Stimulated activated naive B cell treated with anti-CD40 and anti-IgM and Interleukin-4, amounts not matched to agents 10 μg/mL and 1 μg/mL and 100 μg/mL, for 72 hours (primary cell): ENCODE results near the gene AATK.

Experiments used
- ATAC-seq, 2 donors: fragments of 150-1000 bp; cut with Tn5 transposase; replicated peaks; 2 replicates each; pipeline ENCODE4 v1.10.0; 2021; ENCODE audit warnings: moderate library complexity in 1 of 2
- DNase-seq: peaks from one replicate; pipeline ENCODE4 v3.0.0; 2021
- H3K27ac Mint-ChIP-seq: one replicate; pipeline ENCODE4 v1.8.0; 2022; ENCODE audit warnings: mild to moderate bottlenecking, mixed read lengths
- H3K27me3 Mint-ChIP-seq, 2 donors: one replicate each; pipeline ENCODE4 v1.8.0; 2022; ENCODE audit warnings: mixed read lengths in 2 of 2
- H3K36me3 Mint-ChIP-seq, 2 donors: one replicate each; pipeline ENCODE4 v1.8.0; 2022; ENCODE audit warnings: mixed read lengths in 2 of 2, mild to moderate bottlenecking in 1 of 2
- H3K4me1 Mint-ChIP-seq, 2 donors: one replicate each; pipeline ENCODE4 v1.8.0; 2022; ENCODE audit warnings: mixed read lengths in 2 of 2, mild to moderate bottlenecking in 1 of 2
- H3K4me3 Mint-ChIP-seq, 2 donors: one replicate each; pipeline ENCODE4 v1.8.0; 2022; ENCODE audit warnings: mild to moderate bottlenecking in 2 of 2, mixed read lengths in 2 of 2, moderate library complexity in 1 of 2
- H3K9me3 Mint-ChIP-seq, 2 donors: one replicate each; pipeline ENCODE4 v1.8.0; 2022; ENCODE audit warnings: mixed read lengths in 2 of 2, mild to moderate bottlenecking in 1 of 2

The AATK gene

DNA sequence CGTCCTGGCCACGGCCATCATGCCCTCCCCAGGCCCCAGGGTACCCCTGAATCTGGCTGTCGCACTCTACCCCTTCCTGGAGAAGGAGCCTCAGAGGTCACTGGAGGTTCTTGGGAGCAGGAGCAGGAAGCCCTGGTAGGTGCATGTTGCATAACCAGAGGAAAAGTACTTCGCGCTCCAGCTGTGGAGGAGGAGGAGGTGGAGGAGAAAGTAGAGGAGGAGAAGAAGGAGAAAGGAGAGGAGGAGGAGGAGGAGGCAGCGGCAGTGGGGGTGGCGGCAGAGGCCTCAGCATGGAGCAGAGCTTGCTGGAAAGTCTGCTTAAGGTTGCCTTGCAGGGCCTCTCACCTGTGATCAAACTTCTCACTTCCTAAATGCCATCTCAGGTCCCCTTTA is 69.3 kb downstream of the AATK start:
- H3K36me3 Mint-ChIP-seq: peaks cover 0 to 3% of the 10 kb centered on the region in 2 donors
- H3K4me3 Mint-ChIP-seq: peak overlapping the region in 1 of 2 donors; percentile 25
- H3K4me1 Mint-ChIP-seq: peaks cover 7 to 21% of the 10 kb centered on the region in 2 donors
- H3K27me3 Mint-ChIP-seq: peaks cover 24 to 38% of the 10 kb centered on the region in 2 donors
- ATAC-seq (no peak), DNase-seq (no peak)
- H3K9me3 Mint-ChIP-seq: no peaks in the 10 kb centered on the region
- peak overlapping the region; percentile 9 for H3K27ac Mint-ChIP-seq

DNA sequence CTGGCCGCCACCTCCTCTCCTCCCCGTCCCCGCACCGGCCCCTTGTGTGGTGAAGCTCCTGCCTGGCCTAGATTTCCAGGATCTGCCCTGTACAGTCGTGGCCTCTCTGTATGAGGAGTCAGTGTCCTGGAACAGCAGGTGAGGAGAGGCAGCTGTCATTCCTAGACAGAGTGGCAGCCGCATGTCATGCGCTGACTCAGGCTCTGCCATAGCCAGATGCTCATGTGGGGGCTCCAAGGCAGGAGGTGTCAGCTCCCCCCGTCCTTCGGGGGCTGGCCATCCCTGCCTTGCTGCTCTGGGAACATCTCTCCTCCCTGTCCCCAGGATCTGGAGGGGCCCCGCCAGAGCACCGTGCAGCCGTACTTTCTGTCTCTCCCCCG is 70.6 kb downstream of the AATK start:
- peaks cover 19 to 38% of the 10 kb centered on the region in 2 donors for H3K27me3 Mint-ChIP-seq
- peak overlapping the region; percentile 47 for H3K27ac Mint-ChIP-seq
- H3K4me3 Mint-ChIP-seq: peak overlapping the region in 1 of 2 donors; percentile 27
- DNase-seq (no peak), ATAC-seq (no peak)
- no peaks in the 10 kb centered on the region for H3K9me3 Mint-ChIP-seq
- H3K36me3 Mint-ChIP-seq: no peaks in the 10 kb centered on the region
- H3K4me1 Mint-ChIP-seq: peaks cover 7 to 18% of the 10 kb centered on the region in 2 donors

DNA sequence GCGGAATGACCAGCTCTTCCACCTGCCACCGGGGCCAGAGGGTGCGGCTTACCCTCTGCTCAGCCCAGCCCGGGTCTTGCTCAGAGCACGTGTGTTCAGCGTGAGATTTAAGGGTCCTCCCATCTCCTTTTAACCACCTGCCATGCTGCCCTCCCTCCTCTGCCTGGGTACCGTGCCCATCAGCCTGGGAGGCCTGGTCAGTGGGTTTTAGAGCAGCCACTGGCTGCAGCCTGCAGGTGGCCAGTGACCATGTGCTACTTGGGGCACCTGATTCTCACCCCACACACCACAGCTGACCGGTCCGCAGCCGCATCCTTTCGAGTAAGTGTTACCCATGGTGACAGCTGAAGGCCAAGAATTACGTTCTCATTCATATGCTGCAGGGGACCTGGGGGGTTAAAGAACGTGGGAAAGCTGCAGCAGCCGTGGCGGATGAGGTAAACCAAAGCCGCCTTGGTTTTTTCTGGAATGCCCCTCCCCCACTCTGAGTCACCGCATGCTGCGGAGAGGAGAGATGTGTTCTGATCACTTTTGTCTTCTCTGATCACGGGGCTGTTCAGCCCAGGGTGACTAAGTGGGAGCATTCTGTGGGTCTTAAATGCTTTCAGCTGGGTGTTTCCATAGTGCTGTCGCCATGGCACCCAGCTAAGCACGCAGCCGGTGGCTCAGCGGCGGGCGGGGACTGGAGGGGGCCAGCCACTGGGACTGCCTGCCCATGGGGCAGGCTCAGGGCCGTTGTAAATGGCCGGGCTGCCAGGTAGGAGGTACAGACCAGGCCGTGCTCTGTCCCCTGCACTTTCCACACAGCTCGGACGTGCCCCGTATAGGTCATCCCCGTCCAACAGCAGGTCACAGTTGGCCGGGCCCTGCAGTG is 71.3 kb downstream of the AATK start:
- Mint-ChIP-seq H3K27ac (peak overlapping the region; percentile 16), H3K4me1 (peaks cover 7 to 18% of the 10 kb centered on the region in 2 donors), H3K9me3 (no peaks in the 10 kb centered on the region), H3K36me3 (no peaks in the 10 kb centered on the region), H3K4me3 (no peak overlapping the region), H3K27me3 (peaks cover 13 to 32% of the 10 kb centered on the region in 2 donors)
- ATAC-seq (peak; percentile 82 to 85), DNase-seq (peak; percentile 62)

DNA sequence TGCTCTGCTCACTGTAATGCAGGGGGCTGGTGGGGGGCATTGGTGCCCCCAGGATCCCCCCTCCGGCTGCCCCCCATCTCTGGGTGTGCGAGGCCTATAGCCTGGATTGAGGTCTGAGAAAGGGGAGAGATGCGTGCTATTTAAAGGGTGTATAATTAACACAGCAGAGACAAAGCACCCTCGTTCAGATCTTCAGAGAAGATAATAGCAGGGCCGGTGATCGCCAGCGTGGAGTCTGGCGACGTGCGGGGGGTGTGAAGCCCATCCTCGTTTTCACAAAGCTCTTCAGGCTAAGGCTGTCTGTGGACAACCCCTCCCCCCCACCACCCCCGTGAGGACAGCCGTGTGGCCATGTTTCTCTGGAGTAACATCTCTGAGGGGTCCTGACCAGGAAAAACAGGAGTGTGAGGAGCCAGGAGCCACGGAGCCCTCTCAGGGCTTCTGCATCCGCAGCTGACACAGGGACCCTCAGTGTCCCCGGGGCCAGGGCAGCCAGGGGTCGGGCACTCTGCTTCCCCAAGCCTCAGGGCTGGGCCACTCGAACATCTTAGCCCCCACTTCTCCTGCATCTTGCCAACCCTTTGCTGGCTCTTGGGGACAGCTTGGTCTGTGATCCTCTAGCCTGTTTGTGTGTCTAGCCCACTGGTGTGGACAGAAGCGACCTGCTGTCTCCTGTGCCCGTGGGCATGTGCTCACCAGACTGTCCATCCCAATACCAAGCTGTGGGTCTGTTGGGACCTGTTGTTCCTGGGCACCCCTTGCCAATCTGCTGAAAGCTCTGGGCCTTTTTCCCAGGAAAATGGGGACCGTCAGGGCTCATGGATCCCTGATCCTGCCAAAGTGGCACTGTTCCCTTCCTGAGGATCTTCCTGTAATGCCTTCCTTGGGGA is 72.2 kb downstream of the AATK start:
- H3K4me1 Mint-ChIP-seq: peaks cover 7 to 18% of the 10 kb centered on the region in 2 donors

DNA sequence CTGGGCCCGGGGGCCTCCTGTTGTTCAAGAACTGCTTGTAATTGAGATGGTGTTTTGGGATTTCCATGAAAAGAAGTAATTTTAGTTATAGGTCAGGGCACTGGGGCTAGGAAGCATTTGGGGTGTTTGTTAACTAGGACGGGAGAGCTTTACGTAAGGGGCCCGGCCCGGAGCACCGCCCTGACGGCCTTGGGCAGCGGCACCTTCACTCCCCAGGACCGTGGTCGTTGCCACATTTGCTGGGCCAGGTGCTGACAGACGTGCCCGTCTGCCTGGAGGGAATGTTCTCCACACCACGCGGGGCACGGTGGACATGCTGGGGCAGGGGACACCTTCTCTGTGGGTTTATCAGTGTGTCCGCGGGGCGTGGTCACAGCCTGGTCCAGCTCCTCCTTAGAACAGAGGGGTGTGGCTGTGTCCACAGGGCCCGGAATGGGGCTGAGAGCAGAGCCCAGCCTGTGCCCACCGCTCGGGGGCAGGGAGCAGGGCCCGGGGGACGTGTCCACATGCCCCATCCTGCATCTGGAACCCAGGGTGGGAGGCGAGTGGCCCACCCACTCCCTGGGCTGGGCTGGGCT is 73.4 kb downstream of the AATK start:
- H3K36me3 Mint-ChIP-seq: no peaks in the 10 kb centered on the region
- H3K9me3 Mint-ChIP-seq: no peaks in the 10 kb centered on the region
- H3K27ac Mint-ChIP-seq: no peak overlapping the region
- ATAC-seq (no peak), DNase-seq (no peak)
- H3K27me3 Mint-ChIP-seq: peaks cover 8 to 18% of the 10 kb centered on the region in 2 donors
- H3K4me3 Mint-ChIP-seq: no peak overlapping the region
- H3K4me1 Mint-ChIP-seq: peaks cover 7 to 15% of the 10 kb centered on the region in 2 donors

More for the DNA sequence above, 72.2 kb downstream of the AATK start:
- Mint-ChIP-seq H3K9me3 (no peaks in the 10 kb centered on the region), H3K4me3 (no peak overlapping the region), H3K27me3 (peaks cover 8 to 24% of the 10 kb centered on the region in 2 donors), H3K36me3 (no peaks in the 10 kb centered on the region), H3K27ac (no peak overlapping the region)
- ATAC-seq: no peak
- no peak for DNase-seq

DNA sequence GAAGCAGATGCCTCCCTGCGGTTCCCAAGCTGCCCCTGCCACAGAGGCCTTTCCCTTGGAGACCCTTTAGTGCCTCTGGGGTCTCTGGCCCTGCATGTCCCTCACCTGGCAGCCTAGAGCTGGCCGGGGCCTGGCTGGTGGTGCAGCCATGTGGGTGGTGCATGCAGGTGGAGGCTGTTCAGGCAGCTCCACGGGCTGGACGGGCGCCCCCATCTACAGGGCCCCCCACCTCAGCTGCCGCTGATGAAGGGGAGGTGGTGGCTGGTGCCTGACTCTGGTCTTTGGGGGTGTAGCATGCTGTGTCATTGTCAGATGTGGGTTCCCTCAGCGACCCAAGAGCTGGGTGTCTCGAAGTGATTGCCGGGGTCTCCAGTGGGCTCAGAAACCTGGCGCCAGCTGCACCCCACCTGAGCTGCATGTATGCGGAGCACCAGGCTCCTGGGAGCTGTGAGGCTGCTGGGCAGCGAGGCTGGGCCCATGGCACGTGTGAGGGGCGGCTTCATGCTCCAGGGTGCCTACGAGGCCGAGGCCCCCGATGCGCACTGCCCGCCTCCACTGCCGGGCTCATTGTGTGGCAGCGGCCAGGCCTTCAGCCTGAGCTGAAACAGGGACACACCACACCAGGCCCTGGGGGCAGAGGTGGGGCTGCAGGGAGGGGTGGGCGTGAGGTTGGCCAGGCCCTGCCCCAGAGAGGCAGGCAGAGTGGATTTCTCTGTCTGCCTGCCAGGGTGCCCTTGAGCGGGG is 74.1 kb downstream of the AATK start:
- H3K27ac Mint-ChIP-seq: no peak overlapping the region
- no peak for ATAC-seq
- peaks cover 8 to 12% of the 10 kb centered on the region in 2 donors for H3K27me3 Mint-ChIP-seq
- peaks cover 6 to 8% of the 10 kb centered on the region in 2 donors for H3K4me1 Mint-ChIP-seq
- DNase-seq: no peak
- no peak overlapping the region for H3K4me3 Mint-ChIP-seq
- H3K36me3 Mint-ChIP-seq: no peaks in the 10 kb centered on the region
- H3K9me3 Mint-ChIP-seq: no peaks in the 10 kb centered on the region

DNA sequence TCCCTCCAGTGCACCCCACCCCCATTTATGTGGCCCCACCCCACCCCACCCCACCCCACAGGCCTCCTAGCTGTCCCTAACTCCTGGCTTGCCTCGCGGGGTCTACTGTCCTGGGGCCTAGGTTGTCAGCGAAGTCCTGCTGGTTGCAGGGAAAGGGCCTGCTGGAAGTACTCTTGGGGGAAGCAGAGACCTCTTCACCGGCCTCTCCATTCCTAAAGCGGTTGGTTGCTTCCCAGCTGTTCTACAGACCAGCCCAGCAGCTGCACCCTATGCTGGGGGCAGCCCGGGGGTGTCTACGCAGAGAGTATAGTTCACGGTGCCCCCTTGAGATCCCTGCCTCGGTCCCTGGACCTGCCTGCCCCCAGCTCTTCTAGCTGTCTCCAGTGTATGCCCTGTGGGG is 74.9 kb downstream of the AATK start:
- Mint-ChIP-seq H3K27ac (no peak overlapping the region), H3K9me3 (no peaks in the 10 kb centered on the region), H3K36me3 (no peaks in the 10 kb centered on the region), H3K4me3 (no peak overlapping the region), H3K4me1 (peaks cover 6% of the 10 kb centered on the region in 2 donors), H3K27me3 (peaks cover 4% of the 10 kb centered on the region in 2 donors)
- no peak for DNase-seq
- no peak for ATAC-seq

DNA sequence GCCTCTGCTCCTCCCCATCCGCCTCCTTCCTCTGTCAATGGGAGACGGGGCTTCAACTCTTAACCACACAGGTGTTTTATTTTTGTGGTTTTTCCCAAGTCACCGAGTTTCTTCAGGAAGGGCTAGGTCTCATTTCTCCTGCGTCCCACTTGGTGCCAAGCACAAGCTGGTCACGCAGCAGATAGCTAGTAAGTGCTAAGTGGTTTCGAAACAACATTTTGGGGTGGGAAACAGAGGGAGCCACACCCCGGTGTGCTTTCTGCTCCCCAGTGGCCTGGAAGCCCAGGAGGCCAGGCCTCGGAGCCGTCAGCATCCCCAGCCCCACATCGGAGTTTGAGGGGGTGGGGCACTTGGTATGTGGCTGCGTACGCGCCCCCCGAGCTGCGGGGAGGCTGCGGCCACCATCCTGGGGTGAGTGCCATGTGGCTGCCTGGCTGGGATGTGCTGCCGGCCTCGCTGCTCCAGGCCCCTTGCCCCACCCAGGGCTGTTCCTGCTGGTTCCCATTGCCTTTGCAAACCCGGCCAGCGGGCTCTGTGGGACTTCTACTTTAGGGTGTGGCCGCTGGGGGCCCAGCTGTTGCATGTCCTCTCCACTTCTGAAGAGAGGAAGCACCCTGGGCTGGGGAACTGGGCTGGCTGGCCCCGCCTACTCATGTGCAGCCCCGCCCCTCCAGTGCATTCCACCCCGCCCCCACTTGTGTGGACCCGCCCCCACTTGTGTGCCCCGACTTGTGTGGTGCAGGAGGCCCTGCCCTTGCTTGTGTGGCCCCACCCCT is 75.5 kb downstream of the AATK start:
- Mint-ChIP-seq H3K9me3 (no peaks in the 10 kb centered on the region), H3K36me3 (no peaks in the 10 kb centered on the region), H3K4me1 (peaks cover 2 to 3% of the 10 kb centered on the region in 2 donors), H3K27ac (no peak overlapping the region), H3K4me3 (no peak overlapping the region), H3K27me3 (peaks cover 0 to 4% of the 10 kb centered on the region in 2 donors)
- DNase-seq (no peak), ATAC-seq (peak; percentile 16 to 33)

DNA sequence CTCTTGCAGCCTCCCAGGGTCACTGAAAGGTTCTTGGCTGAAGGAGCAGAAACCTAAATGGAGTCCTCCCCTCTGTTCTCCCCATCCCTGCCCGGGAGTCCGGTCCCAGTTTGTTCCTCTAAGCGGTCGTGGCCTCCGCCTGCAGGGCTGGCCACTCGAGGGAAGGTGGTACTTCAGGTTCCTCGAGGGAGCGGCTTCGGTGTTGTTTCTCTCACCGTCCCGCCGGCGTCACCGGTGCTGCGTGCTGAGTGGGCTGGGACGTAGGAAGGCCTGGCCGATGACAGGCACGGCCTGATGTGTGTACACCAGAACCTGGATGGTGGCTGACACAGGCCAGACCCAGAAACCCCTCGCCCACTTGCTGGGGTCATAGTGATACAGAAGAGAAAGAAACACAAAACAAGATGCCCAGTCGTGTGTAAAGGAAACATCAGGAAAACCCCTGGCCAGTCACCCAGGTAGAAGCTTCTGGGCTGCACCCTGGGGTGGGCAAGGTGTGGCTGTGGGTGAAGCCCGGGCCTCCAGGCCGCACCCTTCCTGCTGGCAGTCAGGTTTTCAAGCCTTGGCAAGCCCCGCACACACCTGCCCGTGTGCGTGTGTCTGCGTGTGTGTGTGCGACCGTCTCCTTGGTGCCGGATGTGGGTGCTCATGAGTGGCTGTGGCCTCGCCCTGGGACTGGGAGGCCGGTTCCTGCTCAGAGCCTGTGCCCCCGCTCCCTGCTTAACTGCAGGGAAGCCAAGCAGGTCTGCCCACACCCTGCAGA is 79.1 kb downstream of the AATK start:
- H3K9me3 Mint-ChIP-seq: no peaks in the 10 kb centered on the region
- H3K27ac Mint-ChIP-seq: no peak overlapping the region
- DNase-seq (no peak), ATAC-seq (peak in 1 of 2 donors; percentile 15)
- no peaks in the 10 kb centered on the region for H3K27me3 Mint-ChIP-seq
- H3K4me3 Mint-ChIP-seq: no peak overlapping the region
- no peaks in the 10 kb centered on the region for H3K36me3 Mint-ChIP-seq
- H3K4me1 Mint-ChIP-seq: peaks cover 0 to 2% of the 10 kb centered on the region in 2 donors

DNA sequence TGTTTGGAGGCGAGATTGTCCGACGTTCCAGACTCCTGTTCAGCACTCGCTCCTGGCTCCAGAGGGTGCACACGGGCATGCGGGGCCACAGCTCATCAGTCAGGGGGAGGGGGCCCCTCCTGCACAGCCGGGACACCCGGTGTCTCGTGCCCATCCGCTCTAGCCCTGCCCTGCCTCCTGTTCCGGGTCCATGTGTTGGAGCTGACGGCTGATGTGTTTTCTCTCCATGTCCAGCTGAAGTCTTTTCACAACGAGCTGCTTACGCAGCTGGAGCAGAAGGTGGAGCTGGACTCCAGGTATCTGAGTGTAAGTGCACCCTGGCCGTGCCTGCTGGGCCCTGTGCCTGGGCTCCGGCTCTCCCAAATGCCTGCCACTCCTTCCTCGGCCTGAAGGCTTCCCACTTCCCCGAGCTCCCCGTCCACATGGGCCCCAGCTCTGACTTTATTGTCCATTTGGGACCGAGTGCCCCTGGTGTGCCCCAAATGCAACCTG is 80.6 kb downstream of the AATK start:
- Mint-ChIP-seq H3K9me3 (no peaks in the 10 kb centered on the region), H3K4me3 (no peak overlapping the region), H3K4me1 (peaks cover 0 to 2% of the 10 kb centered on the region in 2 donors), H3K27me3 (no peaks in the 10 kb centered on the region), H3K36me3 (no peaks in the 10 kb centered on the region), H3K27ac (no peak overlapping the region)
- DNase-seq (no peak), ATAC-seq (no peak)

DNA sequence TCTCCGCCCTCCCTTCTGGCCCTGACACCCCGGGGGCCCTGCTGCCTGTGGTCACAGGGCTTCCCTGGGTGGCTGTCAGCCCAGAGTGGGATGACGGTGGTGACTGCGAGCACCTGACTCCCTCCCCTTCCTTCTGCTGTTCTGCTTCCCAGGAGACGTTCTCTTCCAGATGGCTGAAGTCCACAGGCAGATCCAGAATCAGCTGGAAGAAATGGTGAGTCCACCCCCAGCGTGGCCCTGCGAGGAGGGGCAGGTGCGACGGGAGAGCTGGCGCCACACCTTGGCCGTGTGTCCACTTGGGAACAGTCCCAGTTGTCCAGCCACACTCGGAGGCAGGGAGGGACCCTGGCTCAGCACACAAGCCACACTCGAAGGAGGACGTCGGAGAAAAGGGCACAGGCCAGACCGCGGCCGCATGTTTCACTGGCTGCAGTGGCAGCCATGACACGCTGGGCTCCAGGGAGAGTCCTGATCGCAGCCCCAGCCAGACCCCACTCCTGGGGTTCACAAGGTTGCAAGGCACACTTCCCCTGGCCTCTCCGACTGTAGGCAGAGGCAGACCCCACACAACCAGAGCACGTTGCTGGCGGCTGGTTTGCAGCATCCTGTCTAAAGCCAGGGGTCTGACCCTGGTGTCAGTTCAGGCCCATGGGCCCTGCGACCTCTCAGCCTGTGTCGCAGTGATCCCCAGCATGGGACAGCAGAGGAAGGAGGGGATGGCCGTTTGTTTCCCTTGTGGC is 81.2 kb downstream of the AATK start:
- no peak overlapping the region for H3K4me3 Mint-ChIP-seq
- H3K27me3 Mint-ChIP-seq: no peaks in the 10 kb centered on the region

DNA sequence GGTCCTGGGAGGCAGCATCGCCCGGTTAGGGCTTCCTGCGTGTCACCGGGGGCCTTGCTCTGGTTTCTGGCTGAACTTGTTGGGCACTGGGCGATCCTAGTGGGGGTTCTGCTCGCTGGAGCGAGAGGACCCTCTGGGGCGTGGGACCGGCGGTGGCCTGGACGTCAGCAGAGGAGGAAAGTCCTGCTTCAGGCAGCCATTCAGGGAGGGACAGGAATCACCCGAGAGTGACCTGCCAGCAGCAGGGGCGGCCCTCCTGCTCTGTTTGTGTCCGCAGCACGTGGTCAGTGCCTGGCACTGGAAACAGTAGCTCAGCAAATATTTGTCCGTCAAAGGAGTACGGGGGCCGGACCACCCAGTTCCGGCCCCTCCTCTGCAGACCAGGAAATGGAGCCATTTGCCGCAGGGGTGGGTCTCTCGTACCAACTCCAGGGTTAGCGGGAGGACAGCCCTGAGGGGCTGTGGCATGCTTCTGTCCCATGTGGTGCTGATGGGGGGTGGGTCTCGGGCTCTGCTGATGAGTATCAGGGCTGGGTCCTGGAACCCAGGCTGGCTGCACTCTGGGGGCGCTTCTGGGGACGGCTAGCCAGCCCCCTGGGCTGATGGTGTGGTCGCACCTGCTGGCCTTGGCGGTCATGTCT is 82.8 kb downstream of the AATK start:
- DNase-seq: no peak
- Mint-ChIP-seq H3K9me3 (no peaks in the 10 kb centered on the region), H3K4me1 (peaks cover 0 to 2% of the 10 kb centered on the region in 2 donors), H3K36me3 (no peaks in the 10 kb centered on the region), H3K27ac (no peak overlapping the region), H3K4me3 (no peak overlapping the region), H3K27me3 (no peaks in the 10 kb centered on the region)
- no peak for ATAC-seq

More for the DNA sequence above, 81.2 kb downstream of the AATK start:
- ATAC-seq (no peak), DNase-seq (no peak)
- Mint-ChIP-seq H3K9me3 (no peaks in the 10 kb centered on the region), H3K27ac (no peak overlapping the region), H3K36me3 (no peaks in the 10 kb centered on the region), H3K4me1 (peaks cover 0 to 2% of the 10 kb centered on the region in 2 donors)
